Keratinocyte (primary cell): ENCODE data around the gene TIMM17B. TPM values are rescaled to one million over a fixed set of nuclear protein-coding genes. Genes with fewer than 3 reads are reported as not detected.

Experiments
- DNase-seq: peaks from one replicate; pipeline ENCODE4 v3.0.0-alpha.2; 2011; ENCODE audit warnings: low read depth, missing footprints, low spot score
- FAIRE-seq: peaks from 2 replicates; lab custom pipeline; 2011; peaks lifted over from hg19 to GRCh38; lab: Jason Lieb, UNC
- H2AFZ ChIP-seq: 2 replicates; pipeline ENCODE4 v1.6.0; 2012; ENCODE audit warnings: low read length, control low read depth, inconsistent platforms; ENCODE audit not compliant: control insufficient read depth
- H3K27ac ChIP-seq: 2 replicates; pipeline ENCODE4 v1.5.1; 2011; ENCODE audit warnings: low read length; ENCODE audit not compliant: control insufficient read depth, insufficient read depth
- H3K27me3 ChIP-seq: 3 replicates; pipeline ENCODE4 v1.6.0; 2011; ENCODE audit warnings: low read length; ENCODE audit not compliant: control insufficient read depth, insufficient read depth; ENCODE audit errors: extremely low read depth
- H3K36me3 ChIP-seq, 2 experiments: 2 replicates in 1 of 2; 3 replicates in 1 of 2; pipeline ENCODE4 v1.5.1; 2011; ENCODE audit warnings: low read length in 2 of 2, mild to moderate bottlenecking in 1 of 2; ENCODE audit not compliant: control insufficient read depth in 2 of 2, insufficient read depth in 2 of 2; ENCODE audit errors: extremely low read depth in 1 of 2
- H3K4me1 ChIP-seq: 3 replicates; pipeline ENCODE4 v1.5.1; 2011; ENCODE audit warnings: low read length; ENCODE audit not compliant: control insufficient read depth, insufficient read depth; ENCODE audit errors: extremely low read depth
- H3K4me2 ChIP-seq: 3 replicates; pipeline ENCODE4 v1.6.0; 2011; ENCODE audit warnings: low read depth, low read length; ENCODE audit not compliant: control insufficient read depth, insufficient read depth; ENCODE audit errors: extremely low read depth
- H3K4me3 ChIP-seq, 3 experiments: fragments of 200-600 bp in 1 of 3; sonication (generic) in 1 of 3; 2 replicates in 2 of 3; 3 replicates in 1 of 3; pipeline ENCODE4 v1.5.1; 2011 to 2016; ENCODE audit warnings: low read length in 3 of 3, mild to moderate bottlenecking in 3 of 3, control low read depth in 2 of 3, inconsistent platforms in 1 of 3, low read depth in 1 of 3, mixed read lengths in 1 of 3, mixed run types in 1 of 3, moderate library complexity in 1 of 3; ENCODE audit not compliant: control insufficient read depth in 2 of 3, insufficient read depth in 2 of 3; ENCODE audit errors: extremely low read depth in 1 of 3
- H3K79me2 ChIP-seq: 2 replicates; pipeline ENCODE4 v1.6.0; 2012; ENCODE audit warnings: low read length; ENCODE audit not compliant: control insufficient read depth, insufficient read depth
- H3K9ac ChIP-seq: 3 replicates; pipeline ENCODE4 v1.6.0; 2011; ENCODE audit warnings: low read length; ENCODE audit not compliant: control insufficient read depth, insufficient read depth; ENCODE audit errors: extremely low read depth
- H3K9me1 ChIP-seq: 3 replicates; pipeline ENCODE4 v1.6.0; 2011; ENCODE audit warnings: low read length; ENCODE audit not compliant: control insufficient read depth, insufficient read depth; ENCODE audit errors: extremely low read depth
- H3K9me3 ChIP-seq: 2 replicates; pipeline ENCODE4 v1.5.1; 2012; ENCODE audit warnings: low read depth, low read length; ENCODE audit not compliant: control insufficient read depth
- H4K20me1 ChIP-seq: 3 replicates; pipeline ENCODE4 v1.6.0; 2011; ENCODE audit warnings: low read length; ENCODE audit not compliant: control insufficient read depth, insufficient read depth; ENCODE audit errors: extremely low read depth
- EZH2 ChIP-seq: IDR thresholded peaks from one replicate; pipeline ENCODE4 v1.6.1; 2012; ENCODE audit warnings: inconsistent platforms, mild to moderate bottlenecking, low read length, moderate library complexity
- dilution Hi-C: fragments of 300-500 bp; cut with MboI; formaldehyde crosslinking; loops from one replicate; pipeline ENCODE4 v1.7.0; 2020; ENCODE audit warnings: low sequenced_read_pairs; ENCODE audit not compliant: extremely low pct_ligation_motif_present
- polyA plus RNA-seq, 5 experiments: library from polyadenylated mRNA; depleted of rRNA in 3 of 5; stranded (reverse) in 3 of 5; stranded (forward) in 1 of 5; unstranded in 1 of 5; fragments of >200 nt; gene quantifications; 1 replicate in 1 of 5; 2 replicates in 3 of 5; 3 replicates in 1 of 5; pipeline versions ENCODE4 v1.2.1 to v1.2.3, GENCODE V29; 2011 to 2012; ENCODE audit warnings: missing spikeins in 2 of 5, low read depth in 1 of 5, low replicate concordance in 1 of 5
- TF ChIP-seq, protein P1 (sequence below), 3 experiments: IDR thresholded peaks in 1 of 3; conservative IDR thresholded peaks in 1 of 3; optimal IDR thresholded peaks in 1 of 3; 2 replicates in 2 of 3; 3 replicates in 1 of 3; pipeline versions ENCODE3 to v1.5.1; 2011; ENCODE audit warnings: low read length in 3 of 3, mild to moderate bottlenecking in 3 of 3, moderate library complexity in 2 of 3, control low read depth in 1 of 3, inconsistent platforms in 1 of 3; ENCODE audit not compliant: insufficient read depth in 2 of 3; ENCODE audit errors: extremely low read depth in 1 of 3

TIMM17B gene
- polyA plus RNA-seq, 1 donor (not counting 4 experiments of a cell fraction or from before 2014, with no cell fraction given) = 34.3 TPM

- Histone ChIP-seq H3K27ac (no peak overlapping the region), H3K9me1 (no peaks in the 10 kb centered on the region), H3K79me2 (peaks cover under 1% of the 10 kb centered on the region), H3K9ac (no peak overlapping the region), H3K4me1 (no peaks in the 10 kb centered on the region), H2AFZ (no peak overlapping the region), H3K36me3 (peaks cover 0 to 4% of the 10 kb centered on the region in 2 experiments), H3K4me3 (no peak overlapping the region), H3K4me2 (no peak overlapping the region), H4K20me1 (no peaks in the 10 kb centered on the region), H3K27me3 (no peaks in the 10 kb centered on the region), H3K9me3 (no peaks in the 10 kb centered on the region)
- dilution Hi-C loops = no loop called here
- FAIRE-seq = no peak
- TF ChIP-seq EZH2 = no peak
- TF ChIP-seq, protein P1, sequence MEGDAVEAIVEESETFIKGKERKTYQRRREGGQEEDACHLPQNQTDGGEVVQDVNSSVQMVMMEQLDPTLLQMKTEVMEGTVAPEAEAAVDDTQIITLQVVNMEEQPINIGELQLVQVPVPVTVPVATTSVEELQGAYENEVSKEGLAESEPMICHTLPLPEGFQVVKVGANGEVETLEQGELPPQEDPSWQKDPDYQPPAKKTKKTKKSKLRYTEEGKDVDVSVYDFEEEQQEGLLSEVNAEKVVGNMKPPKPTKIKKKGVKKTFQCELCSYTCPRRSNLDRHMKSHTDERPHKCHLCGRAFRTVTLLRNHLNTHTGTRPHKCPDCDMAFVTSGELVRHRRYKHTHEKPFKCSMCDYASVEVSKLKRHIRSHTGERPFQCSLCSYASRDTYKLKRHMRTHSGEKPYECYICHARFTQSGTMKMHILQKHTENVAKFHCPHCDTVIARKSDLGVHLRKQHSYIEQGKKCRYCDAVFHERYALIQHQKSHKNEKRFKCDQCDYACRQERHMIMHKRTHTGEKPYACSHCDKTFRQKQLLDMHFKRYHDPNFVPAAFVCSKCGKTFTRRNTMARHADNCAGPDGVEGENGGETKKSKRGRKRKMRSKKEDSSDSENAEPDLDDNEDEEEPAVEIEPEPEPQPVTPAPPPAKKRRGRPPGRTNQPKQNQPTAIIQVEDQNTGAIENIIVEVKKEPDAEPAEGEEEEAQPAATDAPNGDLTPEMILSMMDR (optimal IDR thresholded peaks at IDR 0.05 in 1 of 3, IDR thresholded peaks at IDR 0.05 in 1 of 3, conservative IDR thresholded peaks at IDR 0.05 in 1 of 3; ENCODE audit: extremely low read depth in 1 of 3, insufficient read depth in 2 of 3, low read length in 3 of 3) = no peak
- DNase-seq = no peak
Observed at GRCh38 chrX:48933757-48934156, 36.2 kb upstream of the TIMM17B start.

DNA sequence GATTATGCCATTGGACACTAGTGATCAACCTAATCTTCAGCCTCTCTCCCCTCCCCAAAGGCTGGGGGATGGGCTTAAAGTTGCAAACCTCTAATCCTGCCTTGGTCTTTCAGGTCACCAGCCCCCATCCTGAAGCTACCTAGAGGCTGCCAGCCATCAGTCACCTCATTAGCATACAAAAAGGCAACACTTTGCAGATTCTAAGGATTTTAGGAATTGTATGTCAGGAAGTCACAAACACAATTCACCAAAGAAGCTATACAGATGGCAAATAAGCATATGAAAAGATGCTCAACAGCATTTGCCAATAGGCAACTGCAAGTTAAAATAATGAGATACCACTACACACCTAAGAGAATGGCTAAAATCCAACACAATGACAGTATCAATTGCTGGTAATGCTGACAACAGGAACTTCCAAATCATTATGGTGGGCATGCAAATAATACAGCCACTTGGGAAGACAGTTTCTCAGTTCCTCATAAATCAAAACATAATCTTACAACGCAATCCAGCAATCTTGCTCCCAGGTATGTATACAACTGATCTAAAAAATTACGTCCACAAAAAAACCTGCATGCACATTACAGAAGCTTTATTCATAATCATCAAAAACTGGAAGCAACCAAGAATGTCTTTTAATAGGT is 30.3 kb upstream of the TIMM17B start:
- TF ChIP-seq, protein P1 (optimal IDR thresholded peaks at IDR 0.05 in 1 of 3, IDR thresholded peaks at IDR 0.05 in 1 of 3, conservative IDR thresholded peaks at IDR 0.05 in 1 of 3; ENCODE audit: extremely low read depth in 1 of 3, insufficient read depth in 2 of 3, low read length in 3 of 3) = no peak
- TF ChIP-seq EZH2 = no peak
- no peak overlapping the region for H3K4me2 ChIP-seq
- peaks cover 4 to 9% of the 10 kb centered on the region in 2 experiments for H3K36me3 ChIP-seq
- H3K9me3 ChIP-seq = peaks cover 2% of the 10 kb centered on the region
- H3K9ac ChIP-seq = no peak overlapping the region
- no peaks in the 10 kb centered on the region for H3K4me1 ChIP-seq
- H3K4me3 ChIP-seq = no peak overlapping the region
- DNase-seq = no peak
- H2AFZ ChIP-seq = no peak overlapping the region
- dilution Hi-C loops = no loop called here
- H3K9me1 ChIP-seq = no peaks in the 10 kb centered on the region
- no peaks in the 10 kb centered on the region for H3K79me2 ChIP-seq
- H4K20me1 ChIP-seq = no peaks in the 10 kb centered on the region
- no peaks in the 10 kb centered on the region for H3K27me3 ChIP-seq
- no peak for FAIRE-seq
- H3K27ac ChIP-seq = no peak overlapping the region
